GM12878 (cell line): Measurements from ENCODE around the gene QSOX1. TPM values are rescaled to one million over a fixed set of nuclear protein-coding genes. Genes with fewer than 3 reads are reported as not detected.

ENCODE experiments used
- E4F1 ChIP-seq: fragments of 450-650 bp; IDR thresholded peaks from 2 replicates; pipeline ENCODE4 v1.6.1; 2018; ENCODE audit warnings: borderline replicate concordance, mild to moderate bottlenecking; ENCODE audit not compliant: partially characterized antibody
- NFYB ChIP-seq: IDR thresholded peaks from 2 replicates; pipeline ENCODE4 v1.6.1; 2011; ENCODE audit warnings: low read depth, mild to moderate bottlenecking, low read length, improper control_type of control experiment, moderate library complexity; ENCODE audit not compliant: insufficient read depth
- PAX5 ChIP-seq: IDR thresholded peaks from 2 replicates; pipeline ENCODE4 v1.6.1; 2011; ENCODE audit warnings: low read depth, low read length, borderline replicate concordance
- REST ChIP-seq: IDR thresholded peaks from 2 replicates; pipeline ENCODE4 v1.6.1; 2012; ENCODE audit warnings: mild to moderate bottlenecking, low read depth, low read length
- SMAD1 ChIP-seq: fragments of 450-650 bp; IDR thresholded peaks from 2 replicates; pipeline ENCODE4 v1.6.1; 2018; ENCODE audit warnings: mild to moderate bottlenecking, low read depth; ENCODE audit not compliant: partially characterized antibody
- TAF1 ChIP-seq: IDR thresholded peaks from 2 replicates; pipeline ENCODE4 v1.6.1; 2011; ENCODE audit warnings: mild to moderate bottlenecking, low read depth, low read length, borderline replicate concordance
- ZNF24 ChIP-seq: fragments of 450-650 bp; IDR thresholded peaks from 2 replicates; pipeline ENCODE4 v1.6.1; 2017; ENCODE audit warnings: antibody characterized with exemption, mild to moderate bottlenecking
- ZNF687 ChIP-seq: fragments of 450-650 bp; IDR thresholded peaks from 2 replicates; pipeline ENCODE4 v1.6.1; 2017; ENCODE audit warnings: mild to moderate bottlenecking, moderate library complexity
- polyA plus RNA-seq, 11 experiments: library from polyadenylated mRNA; depleted of rRNA in 4 of 11; unstranded in 6 of 11; stranded (reverse) in 5 of 11; fragments of >200 nt; fragmentation: Nextera tagmentation in 4 of 11; fragmentation: Illumina TruSeq in 1 of 11; extraction: Ambion mirVana in 4 of 11; extraction: Trizol in 1 of 11; gene quantifications; 1 replicate in 1 of 11; 2 replicates in 10 of 11; pipeline versions ENCODE4 v1.2.1 to v1.2.3, GENCODE V29; 2011 to 2016; ENCODE audit warnings: inconsistent platforms in 2 of 11, missing spikeins in 2 of 11, low read depth in 1 of 11
- total RNA-seq, 4 experiments: library from RNA; depleted of rRNA in 3 of 4; stranded (reverse); fragments of >200 nt in 3 of 4; fragmentation: Illumina TruSeq in 1 of 4; extraction: Trizol in 1 of 4; gene quantifications; 2 replicates each; pipeline versions ENCODE4 v1.2.1 to v1.2.3, GENCODE V29; 2013 to 2021

QSOX1 gene
- total and polyA plus RNA-seq, 10 of the 15 experiments (the other 5 are each of a cell fraction or from before 2014, with no cell fraction given) = 1.8 to 31.3 (median 11.2) TPM

- TF ChIP-seq REST (no peak), NFYB (no peak), SMAD1 (no peak), ZNF24 (no peak), PAX5 (no peak), TAF1 (no peak), ZNF687 (no peak), E4F1 (no peak)
These were observed 39.4 kb downstream of the QSOX1 start (continued) for GRCh38 chr1:180194048-180194425.
